OCI-LY1 (cell line): Measurements from ENCODE around the gene ZBTB16.

Source experiments
- H2AFZ ChIP-seq: fragments of 200-600 bp; sonication (generic), shearing (Covaris generic); 2 replicates; pipeline ENCODE4 v1.6.0; 2014; ENCODE audit warnings: antibody characterized with exemption, mild to moderate bottlenecking, low read length
- H3F3A ChIP-seq: fragments of 200-600 bp; sonication (generic), shearing (Covaris generic); 2 replicates; pipeline ENCODE4 v1.6.0; 2014; ENCODE audit warnings: mild to moderate bottlenecking, antibody characterized with exemption, low read length, moderate library complexity; ENCODE audit not compliant: insufficient read depth
- H3K27ac ChIP-seq: fragments of 200-600 bp; sonication (generic); 2 replicates; pipeline ENCODE4 v1.5.1; 2014; ENCODE audit warnings: low read length, mixed run types, mild to moderate bottlenecking, low read depth; ENCODE audit not compliant: poor library complexity, severe bottlenecking
- H3K27me3 ChIP-seq: fragments of 200-600 bp; sonication (generic); 2 replicates; pipeline ENCODE4 v1.6.0; 2014; ENCODE audit warnings: antibody characterized with exemption, mild to moderate bottlenecking, low read length, moderate library complexity; ENCODE audit not compliant: insufficient read depth
- H3K36me3 ChIP-seq: fragments of 200-600 bp; sonication (generic); 2 replicates; pipeline ENCODE4 v1.6.1; 2014; ENCODE audit warnings: mild to moderate bottlenecking, antibody characterized with exemption, low read length, moderate library complexity, mixed read lengths; ENCODE audit not compliant: insufficient read depth
- H3K4me1 ChIP-seq: fragments of 200-600 bp; sonication (generic); 2 replicates; pipeline ENCODE4 v1.5.1; 2014; ENCODE audit warnings: mild to moderate bottlenecking, low read length, moderate library complexity; ENCODE audit not compliant: insufficient read depth, severe bottlenecking
- H3K4me2 ChIP-seq: fragments of 200-600 bp; sonication (generic), shearing (Covaris generic); 2 replicates; pipeline ENCODE4 v1.6.1; 2014; ENCODE audit warnings: low read length
- H3K4me3 ChIP-seq: fragments of 200-600 bp; sonication (generic); 2 replicates; pipeline ENCODE4 v1.5.1; 2014; ENCODE audit warnings: low read length, low read depth, mild to moderate bottlenecking, mixed read lengths; ENCODE audit not compliant: poor library complexity, severe bottlenecking
- H3K79me2 ChIP-seq: fragments of 200-600 bp; shearing (Covaris generic); 2 replicates; pipeline ENCODE4 v1.6.1; 2016; ENCODE audit warnings: mixed run types, low read length, mixed read lengths; ENCODE audit not compliant: insufficient read depth
- H3K9ac ChIP-seq: fragments of 200-600 bp; sonication (generic), shearing (Covaris generic); 2 replicates; pipeline ENCODE4 v1.6.1; 2014; ENCODE audit warnings: mild to moderate bottlenecking, low read length, mixed read lengths
- H3K9me2 ChIP-seq: fragments of 200-600 bp; sonication (generic), shearing (Covaris generic); 2 replicates; pipeline ENCODE4 v1.6.1; 2014; ENCODE audit warnings: low read depth, mild to moderate bottlenecking, low read length, mixed read lengths
- H3K9me3 ChIP-seq: fragments of 200-600 bp; shearing (Covaris generic); 2 replicates; pipeline ENCODE4 v1.6.1; 2014; ENCODE audit warnings: low read length, mixed read lengths
- H4K20me1 ChIP-seq: fragments of 200-600 bp; sonication (generic), shearing (Covaris generic); 2 replicates; pipeline ENCODE4 v1.6.0; 2016; ENCODE audit warnings: mild to moderate bottlenecking, low read length; ENCODE audit not compliant: insufficient read depth
- CTCF ChIP-seq: fragments of 200-600 bp; sonication (generic), shearing (Covaris generic); IDR thresholded peaks from 2 replicates; pipeline ENCODE4 v1.5.1; 2017; ENCODE audit warnings: mild to moderate bottlenecking, antibody characterized with exemption, low read length, moderate library complexity, mixed read lengths
- EZH2 ChIP-seq: fragments of 200-600 bp; sonication (generic), shearing (Covaris generic); IDR thresholded peaks from 2 replicates; pipeline ENCODE4 v1.8.0; 2017; ENCODE audit warnings: borderline replicate concordance, mixed run types, mild to moderate bottlenecking, antibody characterized with exemption, low read length, moderate library complexity, mixed read lengths

The ZBTB16 gene

GRCh38 chr11:114066046-114066648 is 6.6 kb downstream of the ZBTB16 start:
- no peak overlapping the region for H3K4me2 ChIP-seq
- H3K79me2 ChIP-seq, result no peaks in the 10 kb centered on the region
- H3K9me2 ChIP-seq, result no peaks in the 10 kb centered on the region
- no peaks in the 10 kb centered on the region for H3K4me1 ChIP-seq
- TF ChIP-seq CTCF, result no peak
- no peak for TF ChIP-seq EZH2
- H3K27ac ChIP-seq, result no peak overlapping the region
- H3K36me3 ChIP-seq, result no peaks in the 10 kb centered on the region
- no peaks in the 10 kb centered on the region for H4K20me1 ChIP-seq
- H3K9ac ChIP-seq, result no peak overlapping the region
- H3K4me3 ChIP-seq, result no peak overlapping the region
- H3F3A ChIP-seq, result no peaks in the 10 kb centered on the region
- no peak overlapping the region for H2AFZ ChIP-seq
- no peaks in the 10 kb centered on the region for H3K27me3 ChIP-seq
- H3K9me3 ChIP-seq, result no peaks in the 10 kb centered on the region

- Histone ChIP-seq H3K4me1 (no peaks in the 10 kb centered on the region), H3K27ac (no peak overlapping the region), H3K4me3 (no peak overlapping the region), H3K9me2 (no peaks in the 10 kb centered on the region), H3K9me3 (no peaks in the 10 kb centered on the region), H3K9ac (no peak overlapping the region), H2AFZ (no peak overlapping the region), H4K20me1 (no peaks in the 10 kb centered on the region), H3F3A (no peaks in the 10 kb centered on the region), H3K36me3 (no peaks in the 10 kb centered on the region), H3K27me3 (no peaks in the 10 kb centered on the region), H3K79me2 (no peaks in the 10 kb centered on the region), H3K4me2 (no peak overlapping the region)
- no peak for TF ChIP-seq EZH2
- no peak for TF ChIP-seq CTCF
These were observed 8.8 kb downstream of the ZBTB16 start for GRCh38 chr11:114068327-114068726.

GRCh38 chr11:114070464-114071139 is 11.1 kb downstream of the ZBTB16 start:
- Histone ChIP-seq H3K4me1 (no peaks in the 10 kb centered on the region), H3K9me2 (no peaks in the 10 kb centered on the region), H4K20me1 (no peaks in the 10 kb centered on the region), H3K9me3 (no peaks in the 10 kb centered on the region), H3K4me3 (no peak overlapping the region), H3K9ac (no peak overlapping the region), H3K27me3 (no peaks in the 10 kb centered on the region), H3K4me2 (no peak overlapping the region), H3K27ac (no peak overlapping the region), H2AFZ (no peak overlapping the region), H3K36me3 (no peaks in the 10 kb centered on the region), H3K79me2 (no peaks in the 10 kb centered on the region), H3F3A (no peaks in the 10 kb centered on the region)
- no peak for TF ChIP-seq EZH2
- TF ChIP-seq CTCF, result no peak
